Activated CD4-positive, alpha-beta memory T cell treated with anti-CD3 and anti-CD28 coated beads, Interleukin-2, amount 10 ng/mL, durations not matched to agents 7 days and 5 days (primary cell): ENCODE data around the gene DUOX1. TPM values are rescaled to one million over a fixed set of nuclear protein-coding genes. Genes with fewer than 3 reads are reported as not detected.
"Not testable (repeated sequence)": the region's sequence is repeated elsewhere in the genome, so short reads cannot be mapped to it uniquely, and the experiment has no call there.

Source experiments
- CTCF ChIA-PET: fragments of 350-600 bp; sonication (Branson Sonifier 250); formaldehyde crosslinking; loops from one replicate; lab custom pipeline; 2021; ENCODE audit warnings: antibody characterized with exemption, inconsistent platforms; lab: Charles Lee
- POLR2A ChIA-PET: fragments of 350-600 bp; sonication (Branson Sonifier 250); formaldehyde crosslinking; loops from one replicate; lab custom pipeline; 2021; ENCODE audit warnings: antibody characterized with exemption; lab: Charles Lee
- DNase-seq: peaks from one replicate; pipeline ENCODE4 v3.0.0-alpha.2; 2020
- H3K27ac Mint-ChIP-seq: one replicate; pipeline ENCODE4 v1.8.0; 2021; ENCODE audit warnings: mild to moderate bottlenecking, mixed read lengths
- H3K27me3 Mint-ChIP-seq: one replicate; pipeline ENCODE4 v1.8.0; 2021; ENCODE audit warnings: mixed read lengths
- H3K36me3 Mint-ChIP-seq: one replicate; pipeline ENCODE4 v1.8.0; 2021; ENCODE audit warnings: low read depth, mixed read lengths
- H3K4me1 Mint-ChIP-seq: one replicate; pipeline ENCODE4 v1.8.0; 2021; ENCODE audit warnings: mixed read lengths
- H3K4me3 Mint-ChIP-seq: one replicate; pipeline ENCODE4 v1.8.0; 2021; ENCODE audit warnings: mild to moderate bottlenecking, mixed read lengths
- H3K9me3 Mint-ChIP-seq: one replicate; pipeline ENCODE4 v1.8.0; 2021; ENCODE audit warnings: mixed read lengths
- total RNA-seq, 2 experiments: library from RNA; stranded (reverse); gene quantifications; one replicate each; pipeline ENCODE4 v1.2.3, GENCODE V29; 2021

Gene DUOX1
- total RNA-seq, 2 experiments from 2014 or later, result 0.08 TPM; not detected in 1

GRCh38 chr15:45132844-45133560 lies 3.2 kb downstream of the DUOX1 start:
- Mint-ChIP-seq H3K9me3 (no peaks in the 10 kb centered on the region), H3K27ac (no peak overlapping the region), H3K4me3 (no peak overlapping the region), H3K27me3 (peaks cover 57% of the 10 kb centered on the region), H3K36me3 (no peaks in the 10 kb centered on the region), H3K4me1 (peaks cover 17% of the 10 kb centered on the region)
- ChIA-PET CTCF (interaction anchor here (2.8 kb wide), 1 partner anchor 15 kb away, joined by 11 read pairs; no protein-coding TSS in a partner anchor), POLR2A (interaction anchor here (0.9 kb wide), 1 partner anchor 15 kb away, joined by 4 read pairs; no protein-coding TSS in a partner anchor)
- DNase-seq, result no peak

DNA sequence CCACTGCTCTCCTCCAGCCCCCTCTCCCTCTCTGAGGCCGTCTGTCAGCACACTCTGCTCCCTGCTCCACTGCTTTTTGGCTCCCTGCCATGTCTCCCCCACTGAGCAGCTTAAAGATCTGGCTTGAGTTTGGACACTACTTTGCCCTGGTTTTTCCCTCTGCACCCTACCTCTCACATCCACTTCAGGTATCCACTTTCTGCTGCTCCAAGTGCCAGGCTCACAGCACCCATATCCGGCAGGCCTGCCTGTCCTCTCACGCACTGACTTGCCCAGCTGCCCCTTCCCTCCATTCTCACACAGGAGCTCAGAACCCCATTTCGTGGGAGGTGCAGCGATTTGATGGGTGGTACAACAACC lies 3.7 kb downstream of the DUOX1 start:
- CTCF ChIA-PET, result interaction anchor here (2.8 kb wide), 1 partner anchor 15 kb away, joined by 11 read pairs; no protein-coding TSS in a partner anchor
- Mint-ChIP-seq H3K4me3 (no peak overlapping the region), H3K27me3 (peaks cover 51% of the 10 kb centered on the region)

GRCh38 chr15:45134046-45134445 lies 4.3 kb downstream of the DUOX1 start:
- H3K27me3 Mint-ChIP-seq, result peaks cover 46% of the 10 kb centered on the region
- H3K9me3 Mint-ChIP-seq, result no peaks in the 10 kb centered on the region
- no peak overlapping the region for H3K27ac Mint-ChIP-seq
- H3K4me1 Mint-ChIP-seq, result peaks cover 15% of the 10 kb centered on the region
- DNase-seq, result no peak
- no peaks in the 10 kb centered on the region for H3K36me3 Mint-ChIP-seq
- ChIA-PET CTCF (interaction anchor here (2.8 kb wide), 1 partner anchor 16 kb away, joined by 11 read pairs; no protein-coding TSS in a partner anchor), POLR2A (no interaction called here)
- H3K4me3 Mint-ChIP-seq, result no peak overlapping the region

More for the DNA sequence above, 3.7 kb downstream of the DUOX1 start:
- POLR2A ChIA-PET, result interaction anchor here (0.9 kb wide), 1 partner anchor 16 kb away, joined by 4 read pairs; no protein-coding TSS in a partner anchor
- no peaks in the 10 kb centered on the region for H3K36me3 Mint-ChIP-seq
- no peaks in the 10 kb centered on the region for H3K9me3 Mint-ChIP-seq
- no peak for DNase-seq
- no peak overlapping the region for H3K27ac Mint-ChIP-seq
- peaks cover 15% of the 10 kb centered on the region for H3K4me1 Mint-ChIP-seq

GRCh38 chr15:45134682-45135604 lies 5.1 kb downstream of the DUOX1 start:
- no peaks in the 10 kb centered on the region for H3K36me3 Mint-ChIP-seq
- H3K27me3 Mint-ChIP-seq, result peaks cover 43% of the 10 kb centered on the region
- DNase-seq, result no peak
- CTCF ChIA-PET, result interaction anchor here (0.9 to 1.3 kb wide), 3 partner anchors 8 to 17 kb away, joined by 3 to 4 read pairs (median 4); no protein-coding TSS in a partner anchor
- H3K9me3 Mint-ChIP-seq, result no peaks in the 10 kb centered on the region
- POLR2A ChIA-PET, result no interaction called here
- peaks cover 15% of the 10 kb centered on the region for H3K4me1 Mint-ChIP-seq
- no peak overlapping the region for H3K27ac Mint-ChIP-seq
- H3K4me3 Mint-ChIP-seq, result peak overlapping the region; percentile 21

DNA sequence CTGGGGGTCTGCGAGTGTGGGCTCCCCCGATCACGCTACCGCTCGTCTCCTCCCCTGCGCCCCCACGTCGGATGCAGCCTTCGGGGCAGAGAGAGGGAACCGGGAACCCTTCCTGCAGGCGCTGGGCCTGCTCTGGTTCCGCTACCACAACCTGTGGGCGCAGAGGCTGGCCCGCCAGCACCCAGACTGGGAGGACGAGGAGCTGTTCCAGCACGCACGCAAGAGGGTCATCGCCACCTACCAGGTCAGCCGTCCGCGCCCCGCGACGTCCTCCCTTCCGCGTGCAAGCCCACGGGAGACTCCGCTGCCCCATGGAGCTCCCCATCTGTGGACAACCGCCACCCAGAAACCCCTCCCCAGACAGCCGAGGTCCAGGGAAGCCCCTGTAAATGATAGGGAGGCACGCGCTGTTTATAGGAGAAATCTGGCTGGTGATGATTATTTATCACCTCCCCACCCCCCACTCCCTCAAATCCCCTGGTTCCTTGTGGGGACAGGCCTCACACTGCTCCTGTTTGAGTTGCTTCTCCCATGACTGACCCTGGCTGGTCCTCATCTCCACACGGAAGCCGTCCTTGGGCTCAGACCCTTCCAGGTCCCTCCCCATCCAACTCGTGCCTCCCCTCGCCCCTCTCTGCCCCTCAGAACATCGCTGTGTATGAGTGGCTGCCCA lies 6.0 kb downstream of the DUOX1 start:
- H3K9me3 Mint-ChIP-seq, H3K36me3 Mint-ChIP-seq, POLR2A ChIA-PET, DNase-seq, H3K4me3 Mint-ChIP-seq, H3K27ac Mint-ChIP-seq: not testable (repeated sequence)
- Mint-ChIP-seq H3K4me1 (peaks cover 13% of the 10 kb centered on the region), H3K27me3 (peaks cover 35% of the 10 kb centered on the region)
- CTCF ChIA-PET, result interaction anchor here (1.3 kb wide), 1 partner anchor 17 kb away, joined by 4 read pairs; no protein-coding TSS in a partner anchor

DNA sequence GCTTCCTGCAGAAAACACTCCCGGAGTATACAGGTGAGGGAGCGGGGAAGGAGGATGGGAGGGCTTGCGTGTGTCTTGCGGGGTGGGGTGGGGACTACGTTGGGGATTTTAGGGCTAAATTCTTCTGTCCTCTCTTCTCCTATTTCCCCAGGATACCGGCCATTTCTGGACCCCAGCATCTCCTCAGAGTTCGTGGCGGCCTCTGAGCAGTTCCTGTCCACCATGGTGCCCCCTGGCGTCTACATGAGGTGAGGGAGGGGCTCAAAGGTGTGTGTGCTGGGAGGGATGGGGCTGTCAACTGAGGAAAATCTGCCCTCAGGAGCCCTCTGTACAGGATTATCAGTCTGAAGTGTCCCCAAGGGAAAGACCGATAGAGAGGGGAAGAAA lies 6.6 kb downstream of the DUOX1 start:
- ChIA-PET CTCF (interaction anchor here (0.7 to 1.3 kb wide), 2 partner anchors 10 to 18 kb away, joined by 4 read pairs; no protein-coding TSS in a partner anchor), POLR2A (no interaction called here)
- peaks cover 33% of the 10 kb centered on the region for H3K27me3 Mint-ChIP-seq
- no peak overlapping the region for H3K4me3 Mint-ChIP-seq
- no peak for DNase-seq
- no peaks in the 10 kb centered on the region for H3K36me3 Mint-ChIP-seq
- peaks cover 13% of the 10 kb centered on the region for H3K4me1 Mint-ChIP-seq
- H3K27ac Mint-ChIP-seq, result no peak overlapping the region
- H3K9me3 Mint-ChIP-seq, result no peaks in the 10 kb centered on the region

DNA sequence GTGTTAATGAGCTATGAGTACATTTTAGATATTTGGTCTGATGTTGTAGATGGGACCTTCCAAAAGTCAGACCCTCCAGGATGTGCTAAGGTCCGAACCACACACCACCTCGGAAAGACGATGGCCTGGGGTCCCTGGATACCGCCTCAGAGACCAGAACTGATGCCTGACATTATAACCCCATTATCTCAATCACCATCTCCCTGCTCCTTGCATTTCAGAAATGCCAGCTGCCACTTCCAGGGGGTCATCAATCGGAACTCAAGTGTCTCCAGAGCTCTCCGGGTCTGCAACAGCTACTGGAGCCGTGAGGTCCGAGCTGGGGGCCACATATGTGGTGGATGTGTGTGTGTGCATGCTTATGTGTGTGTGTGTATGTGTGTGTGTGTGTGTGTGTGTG lies 7.9 kb downstream of the DUOX1 start:
- no peak for DNase-seq
- POLR2A ChIA-PET, result no interaction called here
- H3K9me3 Mint-ChIP-seq, result no peaks in the 10 kb centered on the region
- no peaks in the 10 kb centered on the region for H3K36me3 Mint-ChIP-seq
- no peak overlapping the region for H3K4me3 Mint-ChIP-seq
- peaks cover 28% of the 10 kb centered on the region for H3K27me3 Mint-ChIP-seq
- CTCF ChIA-PET, result interaction anchor here (1.6 kb wide), 1 partner anchor 20 kb away, joined by 7 read pairs; no protein-coding TSS in a partner anchor
- peaks cover 13% of the 10 kb centered on the region for H3K4me1 Mint-ChIP-seq
- no peak overlapping the region for H3K27ac Mint-ChIP-seq

- CTCF ChIA-PET, result interaction anchor here (1.6 kb wide), 1 partner anchor 21 kb away, joined by 7 read pairs; no protein-coding TSS in a partner anchor
- POLR2A ChIA-PET, result interaction anchor here (1.1 kb wide), 1 partner anchor 8 kb away, joined by 3 read pairs; no protein-coding TSS in a partner anchor
- Mint-ChIP-seq H3K27ac (no peak overlapping the region), H3K4me1 (peaks cover 13% of the 10 kb centered on the region), H3K36me3 (no peaks in the 10 kb centered on the region), H3K9me3 (no peaks in the 10 kb centered on the region), H3K4me3 (no peak overlapping the region), H3K27me3 (peaks cover 19% of the 10 kb centered on the region)
- DNase-seq, result no peak
These were observed 9.3 kb downstream of the DUOX1 start for GRCh38 chr15:45138814-45139765.

- POLR2A ChIA-PET, result interaction anchor here (1.1 kb wide), 1 partner anchor 9 kb away, joined by 3 read pairs; no protein-coding TSS in a partner anchor
- Mint-ChIP-seq H3K4me1 (peaks cover 9% of the 10 kb centered on the region), H3K36me3 (no peaks in the 10 kb centered on the region)
These were observed 10.0 kb downstream of the DUOX1 start for GRCh38 chr15:45139770-45140169.

GRCh38 chr15:45140557-45141250 lies 10.9 kb downstream of the DUOX1 start:
- no peaks in the 10 kb centered on the region for H3K36me3 Mint-ChIP-seq

More at GRCh38 chr15:45139770-45140169, 10.0 kb downstream of the DUOX1 start:
- CTCF ChIA-PET, result no interaction called here
- H3K9me3 Mint-ChIP-seq, result no peaks in the 10 kb centered on the region
- H3K27ac Mint-ChIP-seq, result no peak overlapping the region
- H3K4me3 Mint-ChIP-seq, result no peak overlapping the region
- DNase-seq, result no peak
- H3K27me3 Mint-ChIP-seq, result peaks cover 12% of the 10 kb centered on the region

GRCh38 chr15:45141386-45141785 lies 11.6 kb downstream of the DUOX1 start:
- Mint-ChIP-seq H3K36me3 (no peaks in the 10 kb centered on the region), H3K4me3 (no peak overlapping the region), H3K27ac (no peak overlapping the region), H3K4me1 (peaks cover 4% of the 10 kb centered on the region), H3K9me3 (no peaks in the 10 kb centered on the region), H3K27me3 (peaks cover 5% of the 10 kb centered on the region)
- CTCF ChIA-PET, result interaction anchor here (1.3 to 1.4 kb wide), 2 partner anchors 15 to 23 kb away, joined by 3 to 5 read pairs; no protein-coding TSS in a partner anchor
- DNase-seq, result no peak
- POLR2A ChIA-PET, result interaction anchor here (1.1 kb wide), 1 partner anchor 12 kb away, joined by 3 read pairs; no protein-coding TSS in a partner anchor

More at GRCh38 chr15:45140557-45141250, 10.9 kb downstream of the DUOX1 start:
- H3K4me3 Mint-ChIP-seq, result no peak overlapping the region
- no peak overlapping the region for H3K27ac Mint-ChIP-seq
- ChIA-PET POLR2A (interaction anchor here (1.1 kb wide), 1 partner anchor 10 kb away, joined by 3 read pairs; no protein-coding TSS in a partner anchor), CTCF (interaction anchor here (1.4 kb wide), 1 partner anchor 23 kb away, joined by 5 read pairs; no protein-coding TSS in a partner anchor)
- H3K27me3 Mint-ChIP-seq, result peaks cover 9% of the 10 kb centered on the region
- H3K4me1 Mint-ChIP-seq, result peaks cover 7% of the 10 kb centered on the region
- H3K9me3 Mint-ChIP-seq, result no peaks in the 10 kb centered on the region
- DNase-seq, result no peak
